ENCODE measurements around the gene MAGEC1.
"Not testable (repeated sequence)": the region's sequence is repeated elsewhere in the genome, so short reads cannot be mapped to it uniquely, and the experiment has no call there.

The MAGEC1 gene

GRCh38 chrX:141903400-141904155 lies at the start of gene MAGEC1:
MAGEC1 (plus strand) TSS chrX:141903894; CDS start chrX:141905073, 1,179 bp downstream.
- no peak for DNase-seq

- no peak for DNase-seq
Measured at GRCh38 chrX:141857479-141857878, 46.2 kb upstream of the MAGEC1 start.

- DNase-seq = no peak
Measured at GRCh38 chrX:141879616-141880015, 24.1 kb upstream of the MAGEC1 start.

- DNase-seq = not testable (repeated sequence)
Measured at GRCh38 chrX:141888811-141889210, 14.9 kb upstream of the MAGEC1 start.

- DNase-seq = no peak
Measured at GRCh38 chrX:141894733-141895132, 9.0 kb upstream of the MAGEC1 start.

GRCh38 chrX:141897690-141898089 lies 6.0 kb upstream of the MAGEC1 start:
- no peak for DNase-seq

GRCh38 chrX:141902366-141902765 lies 1.3 kb upstream of the MAGEC1 start:
- DNase-seq = no peak

- DNase-seq = no peak
Measured at GRCh38 chrX:141904262-141904661, 568 bp downstream of the MAGEC1 start.

GRCh38 chrX:141917801-141918200 lies 14.1 kb downstream of the MAGEC1 start:
- DNase-seq = no peak

GRCh38 chrX:141924293-141924692 lies 20.6 kb downstream of the MAGEC1 start:
- DNase-seq = no peak

GRCh38 chrX:141928432-141928831 lies 24.7 kb downstream of the MAGEC1 start:
- DNase-seq = no peak

GRCh38 chrX:141934059-141934641 lies 30.5 kb downstream of the MAGEC1 start:
- DNase-seq = no peak

- DNase-seq = no peak
Measured at GRCh38 chrX:141935645-141936044, 32.0 kb downstream of the MAGEC1 start.

- DNase-seq = no peak
Measured at GRCh38 chrX:141936080-141936479, 32.4 kb downstream of the MAGEC1 start.

GRCh38 chrX:141941234-141941633 lies 37.5 kb downstream of the MAGEC1 start:
- DNase-seq = no peak

- DNase-seq = no peak
Measured at GRCh38 chrX:141945426-141945825, 41.7 kb downstream of the MAGEC1 start.

GRCh38 chrX:141947350-141947749 lies 43.7 kb downstream of the MAGEC1 start:
- DNase-seq = no peak

- DNase-seq = no peak
Measured at GRCh38 chrX:141952603-141953002, 48.9 kb downstream of the MAGEC1 start.

- no peak for DNase-seq
Measured at GRCh38 chrX:141958675-141959074, 55.0 kb downstream of the MAGEC1 start.
